Right lobe of liver (tissue), 6 donors: ENCODE results near the gene CRB3. TPM values are rescaled to one million over a fixed set of nuclear protein-coding genes. Genes with fewer than 3 reads are reported as not detected.

Experiments used
- ATAC-seq, 4 donors: fragments of 200-7000 bp; cut with Tn5 transposase; one replicate each; pipeline ENCODE4 v1.9.1; 2020; ENCODE audit warnings: mild to moderate bottlenecking in 4 of 4, moderate library complexity in 4 of 4
- DNase-seq, 3 donors: peaks; one replicate each; pipeline ENCODE4 v3.0.0-alpha.2; 2020
- H3K27ac ChIP-seq, 3 donors: fragments of 200-600 bp; one replicate each; pipeline ENCODE4 v1.8.0; 2022
- H3K27me3 ChIP-seq, 2 donors: fragments of 200-600 bp; one replicate each; pipeline ENCODE4 v1.8.0; 2022
- H3K36me3 ChIP-seq, 4 donors: fragments of 200-600 bp; sonication (generic) in 1 of 4; one replicate each; pipeline versions ENCODE4 v1.5.1 to v1.8.0; 2017 to 2022; ENCODE audit warnings: control low read depth in 1 of 4
- H3K4me1 ChIP-seq, 4 donors: fragments of 200-600 bp; sonication (generic) in 1 of 4; one replicate each; pipeline versions ENCODE4 v1.5.1 to v1.8.0; 2017 to 2022; ENCODE audit warnings: control low read depth in 1 of 4
- H3K4me3 ChIP-seq, 3 donors: fragments of 200-600 bp; one replicate each; pipeline ENCODE4 v1.8.0; 2022
- H3K9me3 ChIP-seq, 4 donors: fragments of 200-600 bp; sonication (generic) in 1 of 4; one replicate each; pipeline versions ENCODE4 v1.5.1 to v1.8.0; 2017 to 2022; ENCODE audit warnings: control low read depth in 1 of 4
- CTCF ChIP-seq, 4 donors: fragments of 200-600 bp in 3 of 4; fragments of 450-650 bp in 1 of 4; IDR thresholded peaks; one replicate each; pipeline versions ENCODE4 v1.5.1 to v1.8.0; 2016 to 2022; ENCODE audit warnings: antibody characterized with exemption in 4 of 4, mild to moderate bottlenecking in 2 of 4
- POLR2A ChIP-seq: fragments of 450-650 bp; IDR thresholded peaks from one replicate; pipeline ENCODE4 v1.6.1; 2017; ENCODE audit warnings: antibody characterized with exemption, mild to moderate bottlenecking
- WGBS: methylation state at CpG from one replicate; pipeline ENCODE4 v1.1.6; 2018; ENCODE audit warnings: low coverage, low lambda C conversion rate; ENCODE audit not compliant: insufficient coverage; ENCODE audit errors: missing lambda C conversion rate; 5-methylcytosine and 5-hydroxymethylcytosine counted together
- intact Hi-C, 2 donors: fragments of 100-400 bp; cut with DNase I; formaldehyde crosslinking; loops; one replicate each; pipeline versions ENCODE4 v1.11.2 to v1.14.1; 2022
- total RNA-seq, 6 experiments: library from RNA; depleted of rRNA in 2 of 6; stranded (reverse); fragments of >200 nt in 2 of 6; fragmentation: NEBNext Ultra II Directional in 3 of 6; extraction: Animal tissue kit (Norgen Biotek cat#: 25700) in 3 of 6; gene quantifications; one replicate each; pipeline versions ENCODE4 v1.1.0 to v1.2.4, GENCODE V29; 2016 to 2023
- donor health status: DM: no; HTN: yes; CAD: no.
- donor health status: DM: no; HTN: no; CAD: no.
- donor health status: DM: no; HTN: no; CAD: no.
- donor health status: DM: no; HTN: yes; CAD: no.
- donor health status: DM: no; HTN: yes; CAD: no.

The CRB3 gene
- total RNA-seq, 6 experiments from 2014 or later = 20.6 to 56.1 (median 23.0) TPM

GRCh38 chr19:6453951-6454565, 10.0 kb upstream of the CRB3 start:
- peaks cover 0 to 6% (median 0%) of the 10 kb centered on the region in 4 donors for H3K4me1 ChIP-seq
- TF ChIP-seq POLR2A (no peak), CTCF (IDR thresholded peaks at IDR 0.05) (no peak)
- no peaks in the 10 kb centered on the region for H3K9me3 ChIP-seq
- no peak overlapping the region for H3K4me3 ChIP-seq
- H3K27ac ChIP-seq = no peak overlapping the region
- DNase-seq (no peak), ATAC-seq (no peak)
- peaks cover 0 to 7% (median 5%) of the 10 kb centered on the region in 4 donors for H3K36me3 ChIP-seq
- no peaks in the 10 kb centered on the region for H3K27me3 ChIP-seq
- no CpG with 5 or more reads among the region's 11 CpGs for WGBS
- intact Hi-C loops = no loop called here

- Histone ChIP-seq H3K27ac (no peak overlapping the region), H3K4me1 (peaks cover 0 to 7% (median 0%) of the 10 kb centered on the region in 4 donors), H3K36me3 (peaks cover 0 to 7% (median 5%) of the 10 kb centered on the region in 4 donors), H3K27me3 (no peaks in the 10 kb centered on the region), H3K4me3 (no peak overlapping the region), H3K9me3 (no peaks in the 10 kb centered on the region)
- WGBS = 100% methylated on average over 1 of the region's 15 CpGs
- no peak for TF ChIP-seq CTCF (IDR thresholded peaks at IDR 0.05)
- no peak for TF ChIP-seq POLR2A
- no peak for DNase-seq
- ATAC-seq = no peak
- intact Hi-C loops = no loop called here
Observed at GRCh38 chr19:6455924-6456323, 8.1 kb upstream of the CRB3 start.

GRCh38 chr19:6457958-6458694, 5.9 kb upstream of the CRB3 start:
- H3K36me3 ChIP-seq = peaks cover 0 to 7% (median 5%) of the 10 kb centered on the region in 4 donors
- no peaks in the 10 kb centered on the region for H3K9me3 ChIP-seq
- intact Hi-C loops = no loop called here
- ATAC-seq = no peak
- H3K27me3 ChIP-seq = no peaks in the 10 kb centered on the region
- no peak overlapping the region for H3K27ac ChIP-seq
- DNase-seq = no peak
- peaks cover 0 to 7% (median 0%) of the 10 kb centered on the region in 4 donors for H3K4me1 ChIP-seq
- no peak for TF ChIP-seq CTCF (IDR thresholded peaks at IDR 0.05)
- no peak for TF ChIP-seq POLR2A
- WGBS = 82% methylated on average over 2 of the region's 17 CpGs
- peak overlapping the region in 1 of 3 donors; percentile 83 for H3K4me3 ChIP-seq

GRCh38 chr19:6458695-6459261, 5.3 kb upstream of the CRB3 start:
- Histone ChIP-seq H3K9me3 (no peaks in the 10 kb centered on the region), H3K27ac (peak overlapping the region in 1 of 3 donors; percentile 87), H3K4me3 (peak overlapping the region; percentile 66 to 83 (median 74)), H3K4me1 (peaks cover 0 to 7% (median 0%) of the 10 kb centered on the region in 4 donors), H3K36me3 (peaks cover 0 to 4% (median 1%) of the 10 kb centered on the region in 4 donors), H3K27me3 (no peaks in the 10 kb centered on the region)
- intact Hi-C loops = no loop called here
- WGBS = 49% methylated on average over 7 of the region's 16 CpGs
- peak; percentile 47 to 80 (median 75) for DNase-seq
- no peak for TF ChIP-seq CTCF (IDR thresholded peaks at IDR 0.05)
- no peak for TF ChIP-seq POLR2A
- ATAC-seq = peak; percentile 21 to 59 (median 55)
